Lung (tissue), 12 donors: ENCODE results near the gene PAPPA2. TPM values are rescaled to one million over a fixed set of nuclear protein-coding genes. Genes with fewer than 3 reads are reported as not detected.
A peak's percentile ranks its signal among the peaks of the same experiment; 100 is the strongest.

Experiments
- ATAC-seq: fragments of 200-7000 bp; cut with Tn5 transposase; one replicate; pipeline ENCODE4 v1.9.1; 2020; ENCODE audit warnings: moderate number of reproducible peaks; ENCODE audit not compliant: insufficient read depth, low FRiP score
- DNase-seq, 3 donors: peaks; one replicate each; pipeline ENCODE4 v3.0.0-alpha.2; 2013 to 2017
- H3K27ac ChIP-seq, 2 donors: one replicate each; pipeline ENCODE4 v1.5.1; 2013; ENCODE audit warnings: mild to moderate bottlenecking in 2 of 2, moderate library complexity in 2 of 2, control low read depth in 1 of 2, inconsistent platforms in 1 of 2, low read depth in 1 of 2, low read length in 1 of 2
- H3K27me3 ChIP-seq, 3 donors: one replicate each; pipeline ENCODE4 v1.5.1; 2013; ENCODE audit warnings: low read length in 2 of 3; ENCODE audit not compliant: control insufficient read depth in 3 of 3, insufficient read depth in 3 of 3
- H3K36me3 ChIP-seq, 4 donors: one replicate each; pipeline ENCODE4 v1.5.1; 2013; ENCODE audit warnings: low read length in 4 of 4, mild to moderate bottlenecking in 1 of 4, moderate library complexity in 1 of 4; ENCODE audit not compliant: control insufficient read depth in 4 of 4, insufficient read depth in 4 of 4
- H3K4me1 ChIP-seq, 5 donors: one replicate each; pipeline ENCODE4 v1.5.1; 2013; ENCODE audit warnings: low read length in 5 of 5, mild to moderate bottlenecking in 2 of 5, moderate library complexity in 1 of 5; ENCODE audit not compliant: control insufficient read depth in 5 of 5, insufficient read depth in 5 of 5
- H3K4me3 ChIP-seq: one replicate; pipeline ENCODE4 v1.5.1; 2013; ENCODE audit warnings: mild to moderate bottlenecking, control low read depth, moderate library complexity
- H3K9ac ChIP-seq, 2 donors: one replicate each; pipeline ENCODE4 v1.5.1; 2013; ENCODE audit warnings: low read length in 2 of 2, control low read depth in 1 of 2; ENCODE audit not compliant: insufficient read depth in 1 of 2
- H3K9me3 ChIP-seq, 4 donors: one replicate each; pipeline ENCODE4 v1.5.1; 2013; ENCODE audit warnings: low read length in 3 of 4, mild to moderate bottlenecking in 1 of 4, moderate library complexity in 1 of 4; ENCODE audit not compliant: control insufficient read depth in 4 of 4, insufficient read depth in 3 of 4
- WGBS, 2 donors: extraction: QIAGEN DNeasy Blood & Tissue Kit; methylation state at CpG; one replicate each; pipeline ENCODE4 v1.1.7; 2013; 5-methylcytosine and 5-hydroxymethylcytosine counted together
- polyA plus RNA-seq, 2 donors: library from polyadenylated mRNA; stranded (reverse); fragments of 200-250 nt; gene quantifications; one replicate each; pipeline ENCODE4 v1.2.1, GENCODE V29; 2013
- total RNA-seq, 2 donors: library from RNA; depleted of rRNA in 1 of 2; stranded (reverse); fragments of >200 nt in 1 of 2; gene quantifications; one replicate each; pipeline ENCODE4 v1.2.1, GENCODE V29; 2014 to 2021
- TF ChIP-seq, protein P1 (sequence below): IDR thresholded peaks from 2 replicates; pipeline ENCODE4 v1.5.1; 2012; ENCODE audit warnings: mild to moderate bottlenecking; ENCODE audit errors: control extremely low read depth, extremely low read depth
- donor health status: control.
- donor health status: control.
- donor health status: Bipolar disorder and iron deficiency.
- donor health status: healthy.
- donor health status: DM: yes; HTN: yes; CAD: no.

PAPPA2 gene
- total and polyA plus RNA-seq, 4 donors = 0.02 to 0.55 (median 0.32) TPM

GRCh38 chr1:176466514-176466913 lies 3.5 kb downstream of the PAPPA2 start:
- H3K27me3 ChIP-seq = no peaks in the 10 kb centered on the region
- no peaks in the 10 kb centered on the region for H3K36me3 ChIP-seq
- no peak overlapping the region for H3K9ac ChIP-seq
- H3K4me1 ChIP-seq = no peaks in the 10 kb centered on the region
- peaks cover 0 to 5% (median 0%) of the 10 kb centered on the region in 4 donors for H3K9me3 ChIP-seq
- DNase-seq (peak in 1 of 3 donors; percentile 3), ATAC-seq (no peak)
- 38 to 42% methylated on average over 3 of the region's 3 CpGs for WGBS, 2 donors
- H3K27ac ChIP-seq = no peak overlapping the region
- H3K4me3 ChIP-seq = no peak overlapping the region
- TF ChIP-seq, protein P1, sequence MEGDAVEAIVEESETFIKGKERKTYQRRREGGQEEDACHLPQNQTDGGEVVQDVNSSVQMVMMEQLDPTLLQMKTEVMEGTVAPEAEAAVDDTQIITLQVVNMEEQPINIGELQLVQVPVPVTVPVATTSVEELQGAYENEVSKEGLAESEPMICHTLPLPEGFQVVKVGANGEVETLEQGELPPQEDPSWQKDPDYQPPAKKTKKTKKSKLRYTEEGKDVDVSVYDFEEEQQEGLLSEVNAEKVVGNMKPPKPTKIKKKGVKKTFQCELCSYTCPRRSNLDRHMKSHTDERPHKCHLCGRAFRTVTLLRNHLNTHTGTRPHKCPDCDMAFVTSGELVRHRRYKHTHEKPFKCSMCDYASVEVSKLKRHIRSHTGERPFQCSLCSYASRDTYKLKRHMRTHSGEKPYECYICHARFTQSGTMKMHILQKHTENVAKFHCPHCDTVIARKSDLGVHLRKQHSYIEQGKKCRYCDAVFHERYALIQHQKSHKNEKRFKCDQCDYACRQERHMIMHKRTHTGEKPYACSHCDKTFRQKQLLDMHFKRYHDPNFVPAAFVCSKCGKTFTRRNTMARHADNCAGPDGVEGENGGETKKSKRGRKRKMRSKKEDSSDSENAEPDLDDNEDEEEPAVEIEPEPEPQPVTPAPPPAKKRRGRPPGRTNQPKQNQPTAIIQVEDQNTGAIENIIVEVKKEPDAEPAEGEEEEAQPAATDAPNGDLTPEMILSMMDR = no peak

DNA sequence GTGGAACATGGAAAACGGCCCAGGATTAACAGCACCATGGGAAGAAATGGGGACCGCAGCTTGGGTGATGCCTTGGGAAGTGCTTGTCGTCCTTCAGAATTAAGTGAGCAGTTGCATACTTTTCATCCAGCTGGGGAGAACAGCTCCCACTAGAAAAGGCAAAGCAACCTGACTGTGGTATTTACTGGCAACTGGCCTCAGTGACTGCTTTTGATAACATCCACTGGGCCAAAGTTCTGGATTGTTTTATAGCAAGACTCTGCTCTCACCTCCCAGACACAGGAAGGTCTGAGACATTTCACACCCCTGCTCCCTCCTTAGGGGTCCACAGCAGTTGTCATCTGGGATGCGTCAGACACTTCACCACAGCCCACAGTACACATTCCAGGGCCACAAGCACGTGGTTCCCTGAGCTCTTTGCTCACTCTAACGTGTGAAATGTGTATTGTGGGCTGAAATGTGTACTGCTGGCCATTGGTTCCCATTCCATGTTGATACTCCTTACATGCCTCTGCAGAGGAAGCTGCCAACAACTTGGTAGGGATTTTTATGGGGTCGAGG lies 6.6 kb downstream of the PAPPA2 start:
- Histone ChIP-seq H3K4me1 (no peaks in the 10 kb centered on the region), H3K9me3 (peaks cover 0 to 8% (median 0%) of the 10 kb centered on the region in 4 donors), H3K36me3 (no peaks in the 10 kb centered on the region), H3K9ac (no peak overlapping the region), H3K4me3 (no peak overlapping the region), H3K27me3 (no peaks in the 10 kb centered on the region), H3K27ac (no peak overlapping the region)
- peak in 1 of 3 donors; percentile 0 for DNase-seq
- 49 to 55% methylated on average over 7 of the region's 7 CpGs for WGBS, 2 donors
- ATAC-seq = no peak
- TF ChIP-seq, protein P1 = no peak

GRCh38 chr1:176471338-176472121 lies 8.6 kb downstream of the PAPPA2 start:
- Histone ChIP-seq H3K27me3 (no peaks in the 10 kb centered on the region), H3K36me3 (no peaks in the 10 kb centered on the region), H3K4me3 (no peak overlapping the region), H3K27ac (no peak overlapping the region), H3K9me3 (peaks cover 0 to 8% (median 0%) of the 10 kb centered on the region in 4 donors), H3K9ac (no peak overlapping the region), H3K4me1 (no peaks in the 10 kb centered on the region)
- TF ChIP-seq, protein P1 = no peak
- WGBS, 2 donors = 74 to 80% methylated on average over 5 of the region's 5 CpGs
- ATAC-seq (no peak), DNase-seq (no peak)
